ENCODE measurements around the gene CTCF. TPM values are rescaled to one million over a fixed set of nuclear protein-coding genes. Genes with fewer than 3 reads are reported as not detected.
A peak's percentile ranks its signal among the peaks of the same experiment; 100 is the strongest.

The CTCF gene
- total and polyA plus RNA-seq, 10 donors, result 24.4 to 67.7 (median 48.6) TPM

- no peak for TF ChIP-seq POLR2A (IDR thresholded peaks at IDR 0.05)
- no peak for TF ChIP-seq POLR2AphosphoS5 (IDR thresholded peaks at IDR 0.05)
- no peak for TF ChIP-seq CTCF (IDR thresholded peaks at IDR 0.05 in 8 of 11, conservative IDR thresholded peaks at IDR 0.05 in 3 of 11)
- peaks cover 0 to 17% (median 2%) of the 10 kb centered on the region in 6 donors for H3K36me3 ChIP-seq
- H3K9me3 ChIP-seq, result no peaks in the 10 kb centered on the region
- H3K27me3 ChIP-seq (replicated peaks in 1 of 7), result peaks cover 0 to 21% (median 0%) of the 10 kb centered on the region in 7 donors
- peak overlapping the region in 5 of 8 donors; percentile 4 to 96 (median 89) for H3K27ac ChIP-seq
- H3K4me1 ChIP-seq, result peaks cover 66 to 100% (median 89%) of the 10 kb centered on the region in 6 donors
- H3K4me3 ChIP-seq, result no peak overlapping the region
- no peak for DNase-seq
- intact Hi-C loops (cut with DNase I; ENCODE audit: low total_unique reads), result no loop called here
Observed at GRCh38 chr16:67534431-67534830, 27.9 kb upstream of the CTCF start.

- peaks cover 0 to 25% (median 10%) of the 10 kb centered on the region in 6 donors for H3K36me3 ChIP-seq
- H3K4me3 ChIP-seq, result no peak overlapping the region
- peaks cover 0 to 16% (median 0%) of the 10 kb centered on the region in 7 donors for H3K27me3 ChIP-seq (replicated peaks in 1 of 7)
- intact Hi-C loops (cut with DNase I; ENCODE audit: low total_unique reads), result no loop called here
- no peak for TF ChIP-seq CTCF (IDR thresholded peaks at IDR 0.05 in 8 of 11, conservative IDR thresholded peaks at IDR 0.05 in 3 of 11)
- no peak for TF ChIP-seq POLR2A (IDR thresholded peaks at IDR 0.05)
- no peak for TF ChIP-seq POLR2AphosphoS5 (IDR thresholded peaks at IDR 0.05)
- H3K27ac ChIP-seq, result peak overlapping the region in 4 of 8 donors; percentile 90 to 96 (median 92)
- 95 to 100% (median 97%) methylated on average over 2 of the region's 2 CpGs for WGBS, 5 donors
- H3K9me3 ChIP-seq, result no peaks in the 10 kb centered on the region
- no peak for DNase-seq
- peaks cover 67 to 100% (median 89%) of the 10 kb centered on the region in 6 donors for H3K4me1 ChIP-seq
Observed at GRCh38 chr16:67535201-67535600, 27.1 kb upstream of the CTCF start.

DNA sequence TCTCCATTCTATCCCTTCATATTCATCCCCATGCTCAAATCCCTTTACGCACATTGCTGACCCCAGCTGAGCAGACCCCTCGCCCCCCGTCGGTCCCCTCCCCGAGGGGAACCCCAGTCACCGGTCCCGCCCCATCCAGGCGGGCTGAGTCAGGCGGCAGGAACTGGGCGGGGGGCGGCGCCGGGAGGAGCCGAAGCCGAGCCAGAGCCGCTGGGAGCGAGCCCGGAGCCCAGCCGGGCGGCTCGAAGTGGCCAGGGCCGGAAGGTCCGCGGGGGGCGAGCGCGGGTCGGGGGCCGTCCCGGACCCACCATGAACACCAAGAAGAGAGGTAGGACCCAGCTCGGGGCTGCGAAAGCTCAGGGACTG lies 25.1 kb upstream of the CTCF start:
- peak; percentile 94 for DNase-seq
- Histone ChIP-seq H3K4me3 (peak overlapping the region; percentile 58 to 86 (median 75)), H3K27me3 (replicated peaks in 1 of 7) (peaks cover 0 to 11% (median 0%) of the 10 kb centered on the region in 7 donors), H3K4me1 (peaks cover 63 to 100% (median 89%) of the 10 kb centered on the region in 6 donors), H3K27ac (peak overlapping the region; percentile 88 to 96 (median 93)), H3K9me3 (no peaks in the 10 kb centered on the region), H3K36me3 (peaks cover 0 to 46% (median 30%) of the 10 kb centered on the region in 6 donors)
- intact Hi-C loops (cut with DNase I; ENCODE audit: low total_unique reads), result no loop called here
- WGBS, 5 donors, result 0 to 2% (median 1%) methylated on average over 15 to 32 of the region's 32 CpGs
- TF ChIP-seq CTCF (IDR thresholded peaks at IDR 0.05 in 8 of 11, conservative IDR thresholded peaks at IDR 0.05 in 3 of 11), result no peak
- TF ChIP-seq POLR2AphosphoS5 (IDR thresholded peaks at IDR 0.05), result peak; percentile 77 to 88 (median 85)
- TF ChIP-seq POLR2A (IDR thresholded peaks at IDR 0.05), result peak in 1 of 3 donors; percentile 67

DNA sequence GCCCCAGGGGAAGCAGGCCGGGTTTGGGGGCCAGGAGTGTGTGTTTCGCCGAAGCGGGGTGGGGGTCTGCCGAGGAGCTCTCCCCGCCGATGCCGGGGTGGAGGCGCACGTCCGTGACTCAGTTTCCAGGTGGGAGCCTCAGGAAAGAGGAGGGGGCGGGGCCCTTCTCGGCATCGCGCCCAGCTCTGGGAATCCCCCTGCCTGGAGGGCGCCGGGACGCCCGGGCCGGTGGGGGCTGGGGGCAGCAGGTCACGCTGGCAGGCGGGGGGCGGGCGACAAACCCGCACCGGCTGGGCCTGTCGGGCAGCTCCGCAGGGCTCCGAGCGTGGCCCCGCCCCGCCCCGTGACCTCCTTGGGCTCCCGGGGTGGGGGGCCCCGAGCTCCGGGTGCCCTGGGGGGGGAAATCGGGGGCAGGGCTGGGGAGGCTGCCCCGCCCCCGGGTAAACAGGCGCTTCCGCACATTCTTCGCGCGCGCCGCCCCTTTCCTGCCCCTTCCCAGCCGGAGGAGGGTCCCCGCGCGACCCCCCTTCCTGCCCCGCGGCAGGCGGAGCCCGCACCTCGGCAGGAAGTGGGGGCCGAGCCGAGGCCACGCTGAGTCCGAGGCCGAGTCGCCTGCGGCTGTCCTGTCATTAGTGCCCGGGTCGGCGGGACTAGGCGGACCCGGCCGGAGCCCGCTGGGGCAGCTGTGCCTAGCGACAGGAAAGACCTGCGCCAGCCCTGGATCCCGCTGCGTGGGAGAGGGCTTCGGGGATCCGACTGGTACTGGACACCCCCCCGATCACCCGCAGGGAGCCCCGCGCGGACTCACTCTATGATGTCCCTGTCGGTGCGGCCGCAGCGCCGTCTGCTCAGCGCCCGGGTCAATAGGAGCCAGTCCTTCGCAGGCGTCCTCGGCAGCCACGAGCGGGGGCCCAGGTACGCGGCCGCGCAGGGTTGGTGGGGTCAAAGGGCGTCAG lies 24.4 kb upstream of the CTCF start:
- Histone ChIP-seq H3K27me3 (replicated peaks in 1 of 7) (peaks cover 0 to 11% (median 0%) of the 10 kb centered on the region in 7 donors), H3K27ac (peak overlapping the region; percentile 88 to 96 (median 93)), H3K4me1 (peaks cover 56 to 100% (median 89%) of the 10 kb centered on the region in 6 donors), H3K9me3 (no peaks in the 10 kb centered on the region), H3K4me3 (peak overlapping the region; percentile 58 to 86 (median 75)), H3K36me3 (peaks cover 0 to 52% (median 32%) of the 10 kb centered on the region in 6 donors)
- TF ChIP-seq POLR2AphosphoS5 (IDR thresholded peaks at IDR 0.05) (peak; percentile 83 to 90 (median 87)), POLR2A (IDR thresholded peaks at IDR 0.05) (no peak), CTCF (IDR thresholded peaks at IDR 0.05 in 8 of 11, conservative IDR thresholded peaks at IDR 0.05 in 3 of 11) (no peak)
- intact Hi-C loops (cut with DNase I; ENCODE audit: low total_unique reads), result no loop called here
- peak; percentile 95 for DNase-seq
- 0 to 3% (median 2%) methylated on average over 6 to 97 of the region's 97 CpGs for WGBS, 5 donors

Measured in spleen (tissue), 11 donors.